Adrenal gland (tissue), 5 donors: ENCODE results near the gene BCLAF1.

ENCODE experiments used
- CTCF ChIP-seq, 6 experiments: fragments of 450-650 bp in 4 of 6; fragments of 200-600 bp in 2 of 6; sonication (generic) in 1 of 6; IDR thresholded peaks; 1 replicate in 5 of 6; 2 replicates in 1 of 6; pipeline versions ENCODE4 v1.5.1 to v1.8.0; 2016 to 2021; ENCODE audit warnings: antibody characterized with exemption in 6 of 6, mild to moderate bottlenecking in 2 of 6, moderate library complexity in 1 of 6
- POLR2A ChIP-seq, 2 donors: fragments of 450-650 bp; IDR thresholded peaks; one replicate each; pipeline ENCODE4 v1.6.1; 2017; ENCODE audit warnings: antibody characterized with exemption in 2 of 2, mild to moderate bottlenecking in 2 of 2, moderate library complexity in 1 of 2
- donor health status: DM: no; HTN: no; CAD: no.

GRCh38 chr6:136253734-136254133 lies 35.9 kb downstream of the BCLAF1 start:
- TF ChIP-seq CTCF (IDR thresholded peaks at IDR 0.05) (no peak), POLR2A (IDR thresholded peaks at IDR 0.05) (no peak)
